Activated gamma-delta T cell treated with anti-CD3 and anti-CD28 coated beads, Interleukin-2, amount 50 U/mL, for 16 hours (primary cell): Measurements from ENCODE around the gene OPA3.
"Not testable (repeated sequence)": the region's sequence is repeated elsewhere in the genome, so short reads cannot be mapped to it uniquely, and the experiment has no call there.

Experiments used
- DNase-seq: peaks from one replicate; pipeline ENCODE4 v3.0.0-alpha.2; 2020; ENCODE audit warnings: low read depth

OPA3 gene

GRCh38 chr19:45584332-45585157, at the start of gene OPA3:
TSS of gene OPA3 (minus strand) at chr19:45584802. CDS start at chr19:45584764, 38 bp downstream.
- peak; percentile 98 for DNase-seq

DNA sequence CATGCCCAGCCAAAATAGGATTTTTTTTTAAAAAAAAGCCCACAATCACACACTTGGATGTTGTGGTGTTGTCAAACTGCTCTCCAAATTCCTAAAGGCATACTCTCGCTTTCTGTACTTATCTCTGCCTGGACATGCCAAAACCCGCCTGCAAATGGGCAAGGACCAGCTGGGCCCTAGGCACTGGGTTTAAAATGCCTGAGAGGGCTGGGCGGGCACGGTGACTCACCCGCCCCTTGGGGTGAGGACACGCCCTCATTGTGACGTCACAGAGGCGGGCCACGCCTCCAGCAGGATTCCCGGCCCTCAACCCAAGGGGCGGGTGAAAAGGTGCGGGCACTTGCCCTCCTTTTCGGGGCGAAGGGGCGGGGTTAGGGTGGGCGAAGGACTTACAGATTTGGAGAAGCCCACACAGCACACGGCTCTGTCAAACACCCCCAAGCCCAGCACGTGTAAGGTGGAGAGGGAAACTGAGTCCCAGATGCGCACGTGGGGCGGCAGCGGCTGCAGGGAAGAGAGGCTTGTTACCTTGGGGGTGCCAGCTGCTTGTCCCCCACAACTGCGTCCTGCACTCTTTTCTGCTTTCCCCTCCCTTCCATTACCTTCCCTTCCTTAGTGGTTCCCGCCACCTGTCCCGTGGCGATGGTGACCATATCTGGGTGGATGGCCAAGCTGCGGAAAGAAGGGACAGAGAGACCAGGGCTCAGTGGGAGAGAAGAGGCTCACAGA, 48.0 kb upstream of the OPA3 start:
- DNase-seq: no peak

- no peak for DNase-seq
Observed at GRCh38 chr19:45630463-45630862, 45.9 kb upstream of the OPA3 start.

- no peak for DNase-seq
Observed at GRCh38 chr19:45629704-45630103, 45.1 kb upstream of the OPA3 start.

GRCh38 chr19:45628219-45628618, 43.6 kb upstream of the OPA3 start:
- DNase-seq: not testable (repeated sequence)

- no peak for DNase-seq
Observed at GRCh38 chr19:45623984-45624383, 39.4 kb upstream of the OPA3 start.

GRCh38 chr19:45621976-45622503, 37.4 kb upstream of the OPA3 start:
- no peak for DNase-seq

DNA sequence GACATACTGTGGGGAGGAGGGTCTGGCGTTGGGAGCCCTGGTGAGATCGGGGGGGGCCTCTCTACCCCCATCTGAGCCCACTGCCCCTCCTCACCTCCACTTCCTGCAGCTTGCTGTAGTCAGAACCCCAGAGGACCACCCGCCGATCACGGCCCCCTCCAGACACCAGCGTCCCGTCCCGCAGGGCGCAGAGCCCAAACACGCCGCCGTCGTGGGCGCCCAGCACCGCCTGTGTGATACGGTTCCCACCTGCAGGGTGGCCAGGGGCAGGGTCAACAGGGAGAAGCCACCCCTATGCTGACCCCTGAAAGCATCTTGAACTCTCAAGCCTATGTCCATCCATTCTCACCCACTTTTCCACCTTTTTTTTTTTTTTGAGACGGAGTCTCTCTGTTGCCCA, 36.8 kb upstream of the OPA3 start:
- no peak for DNase-seq

DNA sequence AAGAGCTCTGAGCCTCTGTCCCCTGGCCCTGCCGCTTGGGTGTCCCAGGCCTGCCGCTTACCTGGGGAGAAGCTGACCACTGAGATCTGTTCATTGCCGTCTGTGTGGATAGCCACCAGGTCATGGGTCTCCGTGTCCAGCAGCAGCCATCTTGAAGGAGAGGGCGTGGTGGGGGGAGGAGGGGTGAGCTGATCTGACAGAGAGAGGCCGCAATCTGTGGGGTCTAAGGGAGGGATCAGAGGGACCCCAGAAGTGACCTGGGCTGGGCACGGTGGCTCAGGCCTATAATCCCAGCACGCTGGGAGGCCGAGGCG, 32.1 kb upstream of the OPA3 start:
- DNase-seq: no peak

DNA sequence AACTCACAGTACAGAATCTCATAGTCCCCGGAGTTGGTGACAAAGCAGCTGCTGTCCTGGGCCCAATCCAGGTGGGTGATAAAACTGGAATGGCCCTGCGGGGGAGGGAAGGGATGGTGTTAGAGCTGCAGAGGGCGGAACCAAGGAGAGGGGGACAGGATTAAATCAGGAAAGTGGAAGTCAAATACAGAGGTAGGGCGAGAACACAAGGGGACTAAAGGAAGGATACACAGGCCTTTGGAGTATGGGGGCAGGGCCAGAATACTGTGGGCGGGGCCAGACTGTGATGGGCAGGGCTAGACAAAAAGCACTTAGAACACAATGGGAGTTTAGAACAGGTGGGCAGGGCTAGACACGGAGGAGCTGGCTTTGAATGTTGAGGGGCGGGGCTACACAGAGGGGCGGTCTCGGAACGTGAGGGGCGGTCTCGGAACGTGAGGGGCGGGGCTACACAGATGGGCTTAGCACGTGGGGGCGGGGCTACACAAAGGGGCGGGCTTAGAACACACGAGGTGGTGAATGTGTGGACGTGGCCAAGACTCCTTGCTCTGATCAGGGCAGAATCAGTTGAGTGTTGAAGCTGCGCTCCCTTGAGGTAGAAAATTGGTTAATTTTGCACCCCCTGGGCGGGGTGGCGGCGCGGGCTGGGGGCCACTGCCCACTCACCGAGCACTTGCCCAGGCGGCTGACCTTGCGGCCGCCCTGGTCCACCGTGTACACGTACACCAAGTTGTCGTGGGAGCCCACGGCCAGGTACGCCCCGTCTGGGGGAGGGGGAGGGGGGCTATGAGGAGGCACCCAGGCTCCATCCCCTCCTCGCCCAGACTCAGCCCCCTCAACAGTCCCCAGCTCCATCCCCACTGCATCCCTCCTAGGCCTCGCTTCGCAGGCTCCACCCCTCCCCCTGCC, 31.4 kb upstream of the OPA3 start:
- peak; percentile 28 for DNase-seq

DNA sequence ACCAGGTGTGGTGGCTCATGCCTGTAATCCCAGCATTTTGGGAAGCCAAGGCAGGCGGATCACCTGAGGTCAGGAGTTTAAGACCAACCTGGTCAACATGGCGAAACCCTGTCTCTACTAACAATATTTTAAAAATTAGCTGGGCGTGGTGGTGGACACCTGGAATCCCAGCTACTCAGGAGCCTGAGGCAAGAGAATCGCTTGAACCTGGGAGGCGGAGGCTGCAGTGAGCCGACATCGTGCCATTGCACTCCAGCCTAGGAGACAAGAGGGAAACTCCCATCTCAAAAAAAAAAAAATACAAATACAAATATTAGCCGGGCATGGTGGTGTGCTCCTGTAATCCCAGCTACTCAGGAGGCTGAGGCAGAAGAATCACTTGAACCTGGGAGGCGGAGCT, 30.5 kb upstream of the OPA3 start:
- DNase-seq: not testable (repeated sequence)

GRCh38 chr19:45613926-45614725, 29.5 kb upstream of the OPA3 start:
- DNase-seq: peak; percentile 7

- DNase-seq: no peak
Observed at GRCh38 chr19:45608948-45609347, 24.3 kb upstream of the OPA3 start.

DNA sequence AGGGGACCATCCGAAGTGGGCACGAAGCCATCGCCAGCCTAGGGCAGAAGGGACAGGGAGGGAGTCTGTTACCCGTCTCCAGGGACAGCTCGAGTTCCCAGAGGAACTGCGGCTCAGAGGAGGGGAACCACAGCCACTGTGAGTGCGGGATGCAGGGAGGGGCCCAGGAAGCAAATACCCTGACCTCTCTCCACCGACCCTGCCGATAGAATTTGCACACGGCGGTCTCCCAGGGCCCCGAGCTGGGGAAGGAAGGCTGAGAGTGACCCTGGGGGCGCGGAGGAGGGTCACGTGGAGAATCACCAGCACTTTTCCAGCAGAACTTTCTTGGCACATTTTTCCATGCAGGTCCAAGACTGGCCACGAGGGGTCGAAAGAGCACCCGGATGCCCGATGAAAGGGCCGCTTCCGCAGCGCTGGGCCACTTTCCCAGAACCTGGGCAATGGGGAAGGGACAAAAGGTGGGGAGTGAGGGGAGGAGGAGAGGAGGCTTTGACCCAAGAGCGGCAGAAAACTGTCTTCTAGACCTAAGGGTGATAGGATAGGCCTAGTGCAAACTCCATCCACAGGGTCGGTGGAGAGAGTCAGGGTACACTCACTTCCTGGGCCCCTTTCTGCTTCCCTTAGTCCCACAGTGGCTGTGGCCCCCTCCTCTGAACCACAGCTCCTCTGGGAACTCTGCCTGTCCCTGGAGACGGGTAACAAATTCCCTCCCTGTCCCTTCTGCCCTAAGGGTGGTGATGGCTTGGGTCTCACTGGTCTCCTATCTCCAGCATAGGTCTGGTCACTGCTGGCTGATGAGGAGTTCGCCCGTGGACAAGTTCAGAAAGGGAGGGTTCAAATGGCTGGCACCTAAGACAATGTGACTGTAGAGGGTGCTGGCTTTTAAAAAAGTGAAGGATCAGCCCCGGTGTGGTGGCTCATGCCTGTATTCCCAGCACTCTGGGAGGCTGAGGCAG, 22.7 kb upstream of the OPA3 start:
- DNase-seq: no peak

GRCh38 chr19:45601524-45602374, 17.1 kb upstream of the OPA3 start, which contains the start of gene GPR4:
TSS of gene GPR4 (minus strand) at chr19:45602212. CDS start at chr19:45591866, 10,346 bp downstream.
- DNase-seq: no peak

DNA sequence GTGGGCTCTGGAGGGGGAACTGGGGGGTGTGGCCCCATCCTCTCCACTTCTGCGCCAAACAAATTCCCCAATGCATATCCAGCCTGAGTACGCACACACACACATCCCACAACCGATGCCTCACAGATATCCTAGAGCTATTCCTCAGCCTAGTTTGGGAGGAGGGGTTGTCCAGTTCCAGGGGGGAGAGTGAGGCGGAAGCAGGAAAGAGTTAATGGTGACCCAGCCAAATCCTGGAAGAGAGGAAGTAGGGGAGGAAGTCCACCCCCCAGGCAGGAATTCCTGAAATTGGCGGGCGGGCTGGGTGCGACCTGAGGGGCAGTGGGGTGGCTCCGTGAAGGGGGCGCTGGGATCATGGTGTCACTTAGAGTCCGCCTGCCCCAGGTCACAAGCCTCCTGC, 16.5 kb upstream of the OPA3 start:
- no peak for DNase-seq

DNA sequence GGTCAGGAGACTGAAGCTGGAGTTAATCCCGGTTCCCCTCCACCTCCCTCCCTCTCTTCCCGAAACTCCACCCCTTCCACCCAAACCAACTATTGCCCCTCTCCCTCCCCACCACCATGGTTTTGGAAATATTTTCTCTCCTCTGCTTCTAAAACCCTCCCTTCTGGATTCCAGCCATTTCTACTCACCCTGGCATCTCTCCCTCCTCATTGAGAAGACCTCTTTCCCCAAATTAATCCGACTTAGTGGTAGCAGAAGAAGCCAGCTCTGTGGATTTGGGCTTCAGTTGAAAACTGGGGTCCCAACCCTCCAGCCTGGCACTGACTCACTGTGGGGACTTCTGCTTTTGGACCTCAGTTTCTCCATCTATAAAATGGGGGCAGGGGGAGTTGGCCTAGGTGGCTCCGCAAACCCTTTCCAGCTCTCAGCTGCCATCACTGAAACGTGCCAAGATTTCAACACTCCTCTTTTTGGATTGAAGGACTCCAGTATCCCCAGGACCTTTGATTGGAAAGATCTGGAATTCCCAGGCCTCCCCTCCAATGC, 15.8 kb upstream of the OPA3 start:
- no peak for DNase-seq

GRCh38 chr19:45599286-45599685, 14.7 kb upstream of the OPA3 start:
- no peak for DNase-seq
